COLO668 (cell line): ENCODE results near the gene PRODH2.
"Not testable (repeated sequence)": the region's sequence is repeated elsewhere in the genome, so short reads cannot be mapped to it uniquely, and the experiment has no call there.

Source experiments
- DNase-seq: peaks from one replicate; lab custom pipeline; 2025; ENCODE audit not compliant: unreplicated experiment; lab: John Stamatoyannopoulos, UW

The PRODH2 gene

DNA sequence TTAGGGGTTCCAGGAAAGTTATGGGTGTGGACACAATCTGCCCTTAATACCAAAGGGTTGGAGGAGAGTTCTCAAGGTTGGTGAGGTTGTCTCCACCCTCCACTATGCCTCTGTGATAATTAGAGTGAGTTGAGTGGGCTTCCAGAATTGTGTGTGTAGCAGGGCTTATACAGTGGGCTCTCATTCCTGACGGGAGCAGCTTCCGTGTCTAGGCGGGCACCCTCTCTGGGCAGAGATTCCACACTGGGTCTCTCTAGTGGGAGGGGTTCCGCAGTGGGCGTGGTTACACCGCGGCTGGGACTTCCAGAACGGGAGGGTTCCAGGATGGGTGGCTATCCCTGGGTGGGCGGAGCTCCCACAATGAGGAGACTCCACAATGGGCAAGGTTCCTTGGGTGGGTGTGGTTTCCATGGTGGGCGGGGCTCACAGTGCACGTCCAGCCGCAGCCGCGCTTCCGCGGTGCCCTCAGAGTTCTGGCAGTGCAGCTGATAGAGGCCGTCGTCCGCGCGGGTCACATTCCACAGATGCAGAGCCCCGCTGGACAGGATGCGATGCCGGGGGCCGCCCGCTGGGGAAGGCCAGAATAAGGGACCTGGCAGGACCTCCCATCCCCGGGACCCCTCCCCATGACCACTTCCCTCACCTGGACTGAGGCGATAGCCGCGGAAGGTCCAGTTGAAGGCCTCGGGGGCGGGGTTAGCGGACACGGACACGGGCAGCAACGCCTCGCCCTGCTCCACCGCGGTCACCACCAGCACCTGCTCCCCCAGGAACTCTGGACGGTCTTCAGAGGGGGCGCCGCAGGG lies 31.2 kb upstream of the PRODH2 start:
- DNase-seq = peak; percentile 22

DNA sequence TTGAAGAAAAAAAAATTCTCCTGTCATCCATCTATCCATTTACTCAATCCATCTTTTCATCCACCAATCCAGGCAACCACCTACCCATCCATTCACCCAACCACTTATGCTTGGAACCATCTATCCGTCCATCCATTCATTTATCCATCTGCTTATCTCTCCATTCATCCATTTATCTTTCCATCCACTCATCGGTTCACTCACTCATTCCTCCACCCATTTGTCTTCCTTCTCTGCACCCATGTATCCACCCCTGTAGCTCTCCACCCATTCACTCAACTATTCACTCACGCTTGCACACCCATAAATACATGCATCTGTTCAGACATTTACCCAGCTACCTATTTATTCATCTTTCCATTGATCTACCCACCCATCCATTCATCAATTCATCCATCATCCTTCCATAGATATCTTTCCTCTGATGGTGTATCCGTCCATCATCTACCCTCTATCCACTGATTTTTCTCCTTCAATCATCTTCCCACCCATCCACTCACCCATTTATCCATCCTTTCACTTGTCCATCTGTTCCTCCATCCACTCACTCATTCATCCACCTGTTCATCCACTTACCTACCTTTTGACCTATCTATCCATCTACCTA lies 30.1 kb upstream of the PRODH2 start:
- DNase-seq = no peak

GRCh38 chr19:35841961-35842595 lies 29.4 kb upstream of the PRODH2 start:
- no peak for DNase-seq

GRCh38 chr19:35836096-35836495 lies 23.5 kb upstream of the PRODH2 start:
- not testable (repeated sequence) for DNase-seq

- no peak for DNase-seq
Observed at GRCh38 chr19:35833972-35834371, 21.3 kb upstream of the PRODH2 start.

- no peak for DNase-seq
Observed at GRCh38 chr19:35832054-35832453, 19.4 kb upstream of the PRODH2 start.

DNA sequence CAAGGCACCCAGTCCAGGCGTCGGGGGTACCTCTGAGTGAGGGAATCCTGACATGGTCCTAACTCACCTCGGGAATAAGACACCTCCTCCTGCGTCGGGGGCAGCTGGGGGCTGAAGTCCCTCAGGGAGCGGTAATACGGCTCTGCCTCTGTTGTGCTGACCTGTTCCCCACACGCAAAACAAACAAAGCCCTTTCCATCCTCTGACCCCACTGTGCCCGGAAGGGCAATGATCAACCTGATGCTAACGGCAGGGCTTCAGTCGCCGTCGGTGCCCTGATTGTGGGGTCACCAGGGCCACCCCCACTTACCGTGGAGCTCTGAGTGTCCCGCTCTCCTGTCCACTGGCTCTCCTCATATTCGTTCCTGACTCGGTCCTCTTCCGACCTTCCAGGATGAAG lies 18.3 kb upstream of the PRODH2 start:
- DNase-seq = no peak

GRCh38 chr19:35828692-35829301 lies 16.2 kb upstream of the PRODH2 start:
- DNase-seq = no peak

GRCh38 chr19:35824150-35824549 lies 11.5 kb upstream of the PRODH2 start:
- no peak for DNase-seq

DNA sequence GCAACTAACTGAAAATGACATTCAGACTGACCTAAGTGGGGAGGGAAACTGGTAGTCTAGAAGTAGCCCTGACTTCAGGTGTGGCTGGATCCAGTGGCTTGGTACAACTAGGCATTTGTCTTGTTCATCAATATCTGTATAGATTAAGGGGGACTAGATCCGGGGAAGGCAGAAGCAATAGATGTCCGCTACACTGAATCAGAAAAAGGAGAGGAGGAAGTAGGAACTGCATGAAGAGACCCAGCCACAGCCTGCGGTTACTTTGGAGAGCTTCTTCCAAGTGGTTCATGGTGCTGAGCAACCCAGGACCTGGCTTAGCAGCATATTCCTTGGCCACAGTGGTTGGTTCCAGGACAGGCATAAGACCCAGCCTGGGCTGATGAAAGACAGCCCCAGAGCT lies 9.9 kb upstream of the PRODH2 start:
- DNase-seq = no peak

DNA sequence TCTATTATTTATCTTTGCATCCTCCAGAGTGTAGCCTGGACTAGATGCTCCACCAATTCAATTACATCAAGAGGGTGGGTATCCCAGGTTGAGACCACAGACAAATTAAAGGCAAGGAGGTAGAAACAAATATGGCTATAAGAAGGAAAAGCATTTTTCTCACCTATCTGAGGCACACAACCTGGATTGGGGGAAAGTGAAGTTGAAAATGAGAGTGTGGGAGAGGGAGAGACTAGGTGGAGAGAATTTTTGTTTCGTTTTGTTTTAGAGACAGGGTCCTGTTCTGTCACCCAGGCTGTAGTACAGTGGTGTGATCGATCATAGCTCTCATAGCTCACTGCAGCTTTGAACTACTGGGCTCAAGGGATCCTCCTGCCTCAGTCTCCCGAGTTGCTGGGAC lies 5.8 kb upstream of the PRODH2 start:
- no peak for DNase-seq

GRCh38 chr19:35816846-35817245 lies 4.2 kb upstream of the PRODH2 start:
- DNase-seq = no peak

GRCh38 chr19:35816262-35816661 lies 3.6 kb upstream of the PRODH2 start:
- DNase-seq = no peak

DNA sequence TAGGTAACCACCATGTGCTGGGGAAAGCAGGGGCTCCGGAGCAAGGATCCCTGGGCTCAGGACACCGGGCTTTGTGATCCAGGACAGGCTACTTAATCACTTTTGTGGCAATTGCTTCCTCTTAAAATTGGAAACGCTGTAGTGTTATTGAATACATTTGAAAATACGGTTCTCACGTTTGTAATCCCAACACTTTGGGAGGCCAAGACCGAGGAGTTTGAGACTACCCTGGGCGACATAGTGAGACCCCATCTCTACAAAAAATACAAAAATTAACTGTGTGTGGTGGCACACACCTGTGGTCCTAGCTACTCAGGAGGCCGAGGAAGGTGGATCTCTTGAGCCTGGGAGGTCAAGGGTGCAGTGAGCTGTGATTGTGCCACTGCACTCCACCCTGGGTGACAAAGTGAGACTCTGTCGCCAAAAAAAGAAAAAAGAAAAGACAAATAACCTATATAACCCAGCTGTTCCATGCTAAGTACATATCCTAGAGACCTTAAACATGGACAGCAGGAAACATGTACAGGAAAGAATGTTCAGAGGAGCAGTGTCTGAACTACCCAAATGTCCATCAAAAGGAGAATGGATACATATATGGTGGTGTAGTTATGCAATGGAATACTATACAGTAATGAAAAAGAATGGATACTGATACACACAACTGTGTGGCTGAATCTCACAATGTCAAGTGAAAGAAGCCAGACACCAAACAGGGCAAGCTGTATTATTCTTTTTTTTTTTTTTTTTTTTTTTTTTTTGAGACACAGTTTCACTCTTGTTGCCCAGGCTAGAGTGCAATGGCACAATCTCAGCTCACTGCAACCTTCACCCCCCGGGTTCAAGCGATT lies 622 bp upstream of the PRODH2 start:
- DNase-seq = no peak

DNA sequence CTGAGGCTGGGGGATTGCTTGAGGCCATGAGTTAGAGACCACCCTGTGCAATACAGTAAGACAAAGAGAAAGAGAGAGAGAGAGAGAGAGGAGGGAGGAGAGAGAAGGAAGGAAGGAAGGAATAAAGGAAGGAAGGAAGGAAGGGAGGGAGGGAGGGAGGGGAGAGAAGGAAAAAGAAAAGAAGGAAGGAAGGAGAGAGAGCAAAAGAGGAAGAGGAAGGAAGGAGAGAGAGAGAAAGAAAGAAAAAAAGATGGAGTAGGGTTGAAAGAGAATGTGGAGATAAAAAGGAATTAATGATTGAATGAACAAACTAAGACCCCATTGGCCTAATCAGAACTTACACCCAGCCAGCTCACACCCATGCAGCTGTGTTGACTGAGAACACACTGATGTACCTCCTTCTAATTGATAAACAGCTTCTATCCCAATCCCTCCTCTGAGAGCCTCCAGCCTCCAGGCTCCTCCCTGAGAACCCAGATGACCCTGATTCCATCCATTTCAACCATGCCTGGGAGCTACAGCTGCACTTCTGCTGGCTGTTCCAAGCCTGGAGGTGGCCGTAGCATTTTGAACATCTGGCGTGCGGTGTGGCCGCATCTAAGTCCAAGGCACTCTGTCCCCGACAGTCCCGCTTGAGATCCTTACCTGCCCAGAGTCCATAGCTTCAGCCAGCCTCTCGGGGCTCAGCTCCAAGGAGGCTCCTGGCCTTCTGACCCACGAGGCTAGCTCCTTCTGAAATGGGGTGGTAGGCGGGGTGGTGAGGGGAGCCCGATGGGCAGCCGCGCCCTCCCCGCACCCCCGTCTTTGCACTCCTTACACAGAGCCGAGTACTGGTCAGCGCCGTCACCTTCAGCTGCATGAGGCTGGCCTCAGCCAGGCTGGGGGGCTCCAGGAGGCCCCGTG lies 1.1 kb downstream of the PRODH2 start:
- peak; percentile 10 for DNase-seq

DNA sequence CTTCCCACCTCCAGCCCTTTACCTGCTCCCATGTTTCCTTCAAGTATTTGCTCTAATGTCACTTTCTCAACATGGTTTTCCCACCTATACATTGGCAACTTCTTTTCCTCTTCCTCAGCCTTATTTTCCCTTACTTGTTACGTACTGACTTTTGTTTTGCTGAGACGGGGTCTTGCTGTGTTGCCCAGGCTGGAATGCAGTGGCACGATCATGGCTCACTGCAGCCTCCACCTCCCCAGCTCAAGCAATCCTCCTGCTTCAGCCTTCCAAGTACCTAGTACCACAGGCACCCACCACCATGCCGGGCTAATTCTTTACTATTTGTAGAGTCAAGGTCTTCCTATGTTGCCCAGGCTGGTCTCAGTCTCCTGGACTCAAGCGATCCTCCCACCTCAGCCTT lies 5.0 kb downstream of the PRODH2 start:
- no peak for DNase-seq

DNA sequence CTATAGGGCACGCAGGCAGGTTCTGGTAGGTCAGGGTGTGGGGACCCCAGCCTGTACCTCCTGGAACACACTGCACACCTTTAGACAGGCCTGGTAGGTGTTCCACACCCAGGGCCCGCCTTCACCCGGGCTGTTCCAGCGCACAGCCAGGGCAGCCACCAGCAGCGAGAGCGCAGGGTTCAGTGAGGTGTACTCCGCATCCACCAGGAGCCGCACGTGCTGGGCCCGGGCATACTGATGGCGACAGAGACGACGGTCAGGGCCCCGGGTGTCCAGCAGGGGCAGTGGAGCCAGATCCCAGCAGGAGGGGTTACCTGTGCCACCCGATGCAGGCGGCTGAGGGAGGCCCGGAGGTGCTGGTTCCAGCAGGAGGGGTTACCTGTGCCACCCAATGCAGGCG lies 6.0 kb downstream of the PRODH2 start:
- no peak for DNase-seq

DNA sequence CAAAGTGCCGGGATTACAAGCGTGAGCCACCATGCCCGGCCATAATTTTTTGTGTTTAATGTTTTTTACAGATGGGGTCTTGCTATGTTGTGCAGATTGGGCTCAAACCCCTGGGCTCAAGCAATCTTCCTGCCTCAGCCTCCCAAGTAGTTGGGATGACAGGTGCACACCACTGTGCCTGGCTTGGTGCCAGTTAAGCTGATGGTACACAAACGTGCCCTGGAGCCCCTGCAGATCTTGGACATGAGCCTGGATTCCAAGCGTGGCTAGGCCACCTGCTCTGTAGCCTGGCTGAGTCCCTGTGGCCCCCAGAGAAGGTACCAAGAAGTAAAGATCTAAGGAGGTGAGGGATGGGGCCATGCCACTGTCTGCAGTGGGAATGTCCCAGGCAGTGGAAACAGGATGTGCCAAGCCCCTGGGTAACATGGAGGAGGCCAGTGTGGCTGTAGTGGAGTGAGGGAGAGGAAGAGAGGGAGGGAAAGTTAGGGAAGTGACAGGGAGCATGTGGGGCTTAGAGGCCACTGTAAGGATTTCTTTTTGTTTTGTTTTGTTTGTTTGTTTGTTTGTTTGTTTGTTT lies 7.0 kb downstream of the PRODH2 start:
- DNase-seq = peak; percentile 72

DNA sequence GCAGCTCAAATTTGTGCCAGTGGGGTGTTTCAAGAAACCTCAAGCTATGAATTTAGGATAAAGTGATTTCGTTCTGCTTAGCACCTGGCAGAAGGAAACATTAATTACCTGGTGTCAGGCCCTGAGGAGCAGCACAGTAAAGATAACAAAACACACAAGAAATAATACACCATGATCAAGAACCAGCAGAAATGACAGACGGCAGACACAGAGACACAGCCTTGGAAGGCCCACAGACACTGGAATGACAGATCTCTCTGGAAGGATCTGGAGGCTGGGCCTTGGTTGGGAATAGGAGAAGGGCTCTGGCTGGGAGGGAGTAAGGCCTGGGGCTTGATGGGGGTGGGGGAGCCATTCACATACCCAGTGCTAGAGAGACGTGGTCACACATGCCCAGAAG lies 10.8 kb downstream of the PRODH2 start:
- DNase-seq = no peak

DNA sequence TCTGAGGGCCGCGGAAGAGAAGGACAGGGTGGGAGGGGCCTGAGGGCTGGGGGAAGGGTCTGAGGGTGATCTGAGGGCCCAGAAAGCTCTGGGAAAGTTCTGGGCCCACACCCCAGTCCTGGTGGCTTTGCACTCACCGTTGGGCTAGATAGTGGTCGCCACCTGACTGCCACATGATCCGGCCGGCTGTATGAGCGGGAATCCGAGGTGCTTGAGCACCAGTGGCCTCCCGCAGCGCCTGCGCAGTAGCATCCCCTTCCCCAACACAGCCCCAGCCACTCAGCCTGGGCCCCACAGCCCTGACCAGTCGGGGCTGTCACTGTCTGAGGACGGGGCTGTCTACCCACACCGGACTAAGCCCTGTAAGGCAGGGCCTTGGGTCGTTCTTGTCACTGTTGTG lies 15.0 kb downstream of the PRODH2 start:
- DNase-seq = peak; percentile 18
